Tongue (tissue), 2 donors: ENCODE results near the gene MYO7B. TPM values are rescaled to one million over a fixed set of nuclear protein-coding genes. Genes with fewer than 3 reads are reported as not detected.
A peak's percentile ranks its signal among the peaks of the same experiment; 100 is the strongest.
"Not testable (repeated sequence)": the region's sequence is repeated elsewhere in the genome, so short reads cannot be mapped to it uniquely, and the experiment has no call there.

ENCODE experiments used
- DNase-seq: peaks from one replicate; pipeline ENCODE4 v3.0.0-alpha.2; 2015
- total RNA-seq: library from RNA; depleted of rRNA; stranded (reverse); fragments of >200 nt; gene quantifications from one replicate; pipeline ENCODE4 v1.2.3, GENCODE V29; 2014

The MYO7B gene
- total RNA-seq, 1 donor from 2014 or later, result 1.5 TPM

GRCh38 chr2:127524198-127524834, 11.2 kb upstream of the MYO7B start:
- DNase-seq, result not testable (repeated sequence)

- peak; percentile 62 for DNase-seq
These were observed 9.8 kb upstream of the MYO7B start for GRCh38 chr2:127525691-127526131.

DNA sequence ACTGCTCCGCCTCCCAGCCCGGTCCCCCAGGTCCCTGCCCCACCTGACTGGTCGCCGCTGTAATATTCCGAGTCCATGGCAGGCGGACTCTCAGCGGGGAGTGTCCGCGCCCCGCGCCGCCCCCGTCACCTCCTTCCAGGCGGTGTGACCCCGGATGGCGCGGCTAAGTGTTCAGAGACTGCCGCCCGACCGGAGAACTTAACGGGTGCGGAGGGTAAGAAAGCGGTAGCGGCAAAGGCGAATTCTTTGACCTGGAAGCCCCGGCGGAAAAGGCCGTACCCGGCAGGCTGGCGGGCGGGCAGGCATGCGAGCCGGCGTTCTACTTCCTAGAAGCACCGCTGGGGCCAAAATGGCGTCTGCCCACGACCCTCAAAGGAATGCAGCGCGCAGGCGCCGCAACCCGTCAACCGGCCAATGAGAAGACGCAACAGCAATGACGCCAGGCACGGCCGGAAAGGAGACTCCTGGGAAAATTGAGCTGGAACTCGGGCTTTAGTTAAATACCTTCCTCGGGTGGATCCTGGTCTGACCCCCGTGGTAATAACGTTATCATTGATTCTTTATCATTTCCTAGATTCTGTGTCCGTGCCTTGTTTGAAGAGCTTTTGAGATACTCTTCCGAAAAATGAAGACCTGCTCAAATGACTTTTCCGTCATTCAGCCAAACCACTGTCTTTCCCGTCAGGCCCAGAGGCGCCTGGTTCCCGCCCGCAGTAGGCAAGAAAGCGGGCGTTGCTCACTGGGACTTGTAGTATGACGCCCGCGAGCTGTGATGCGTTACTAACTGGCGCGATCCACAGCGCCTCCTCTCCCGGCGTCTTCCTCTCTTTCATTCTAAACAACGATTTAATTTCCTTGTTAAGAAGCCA, 9.1 kb upstream of the MYO7B start, which contains the start of gene IWS1:
Gene IWS1, minus strand, starts transcription at position 358 of the 869 bp plus-strand sequence. Its CDS starts 281 bp downstream, at position 77.
- DNase-seq, result peak; percentile 99

- DNase-seq, result no peak
These were observed 8.3 kb upstream of the MYO7B start for GRCh38 chr2:127527001-127527804.

DNA sequence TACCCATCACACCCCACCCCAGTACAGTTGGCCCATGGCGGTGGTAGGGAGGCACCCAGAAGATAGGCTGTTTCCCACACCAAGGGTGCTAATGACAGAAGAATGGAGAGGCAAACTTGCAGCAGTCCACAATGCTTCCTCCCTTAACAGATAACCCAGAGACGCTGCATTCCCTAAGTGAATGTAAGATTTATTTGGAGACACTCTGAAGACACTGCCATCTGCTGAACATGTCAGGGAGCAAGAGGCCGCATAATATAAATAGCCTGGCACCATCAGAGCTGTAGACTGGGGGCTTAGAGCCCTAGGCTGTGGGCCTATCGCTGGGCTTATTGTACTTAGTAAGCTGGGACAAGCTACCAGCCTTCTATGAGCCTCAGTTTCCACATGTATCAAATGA, 7.0 kb upstream of the MYO7B start:
- peak; percentile 47 for DNase-seq

DNA sequence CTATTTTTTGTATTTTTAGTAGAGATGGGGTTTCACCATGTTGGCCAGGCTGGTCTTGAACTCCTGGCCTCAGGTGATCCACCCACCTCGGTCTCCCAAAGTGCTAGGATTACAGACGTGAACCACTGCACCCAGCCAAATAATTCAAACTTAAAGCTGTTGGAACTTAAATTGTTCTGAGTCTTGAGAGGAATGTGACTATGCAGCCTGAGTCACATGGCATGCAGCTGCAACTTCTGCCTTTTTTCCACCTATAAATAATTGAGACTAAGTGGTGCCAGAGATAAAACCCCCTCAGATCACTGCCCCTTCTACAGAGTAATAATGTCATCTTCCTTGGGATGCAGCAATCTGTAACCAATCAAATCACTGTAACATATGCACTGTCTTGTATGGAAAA, 6.1 kb upstream of the MYO7B start:
- DNase-seq, result not testable (repeated sequence)

GRCh38 chr2:127530245-127531140, 5.0 kb upstream of the MYO7B start:
- DNase-seq, result no peak

- DNase-seq, result no peak
These were observed 4.2 kb upstream of the MYO7B start for GRCh38 chr2:127531221-127531648.

DNA sequence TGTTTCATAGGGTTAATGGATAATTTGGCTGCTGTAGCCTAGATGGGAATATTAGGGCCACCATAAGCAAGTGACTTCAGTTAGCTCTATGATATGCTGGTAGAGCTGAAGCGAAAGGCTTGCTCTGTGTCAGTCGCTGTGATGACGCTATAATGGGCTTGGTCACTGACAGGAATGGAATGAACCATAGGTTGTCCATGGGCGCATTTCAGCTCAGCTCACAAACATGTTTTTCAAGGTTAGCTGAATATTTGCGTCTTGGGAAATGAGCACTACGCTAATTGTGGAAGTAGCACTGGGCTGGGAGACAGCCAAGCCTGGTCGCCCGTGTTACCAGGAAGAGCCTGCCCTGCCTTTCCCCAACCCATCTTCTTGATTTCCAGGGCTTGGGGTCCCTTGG, 3.2 kb upstream of the MYO7B start:
- DNase-seq, result no peak

DNA sequence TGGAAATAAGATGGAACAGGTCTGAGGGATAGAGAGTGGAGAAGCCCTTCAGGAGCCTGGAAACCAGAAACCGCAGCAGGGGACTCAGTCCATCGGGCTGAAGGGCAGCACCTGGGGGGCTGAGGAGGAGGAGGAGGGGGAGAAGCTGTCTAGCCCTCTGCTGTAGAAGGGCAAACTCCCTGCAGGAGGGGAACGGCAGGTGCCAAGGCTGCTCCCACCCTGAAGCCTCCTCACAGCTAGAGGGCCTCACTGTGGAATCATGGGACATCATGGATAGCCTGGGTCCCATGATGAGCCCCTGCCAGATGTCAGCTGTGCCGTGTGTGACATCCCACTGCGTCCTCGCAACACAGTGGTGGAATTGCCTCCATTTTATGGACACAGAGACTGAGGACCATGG, 435 bp downstream of the MYO7B start:
- DNase-seq, result no peak

- no peak for DNase-seq
These were observed 1.4 kb downstream of the MYO7B start for GRCh38 chr2:127536707-127537541.

- no peak for DNase-seq
These were observed 2.2 kb downstream of the MYO7B start for GRCh38 chr2:127537644-127538043.

- DNase-seq, result peak; percentile 10
These were observed 6.3 kb downstream of the MYO7B start for GRCh38 chr2:127541809-127542208.

- no peak for DNase-seq
These were observed 6.7 kb downstream of the MYO7B start for GRCh38 chr2:127542231-127542630.

DNA sequence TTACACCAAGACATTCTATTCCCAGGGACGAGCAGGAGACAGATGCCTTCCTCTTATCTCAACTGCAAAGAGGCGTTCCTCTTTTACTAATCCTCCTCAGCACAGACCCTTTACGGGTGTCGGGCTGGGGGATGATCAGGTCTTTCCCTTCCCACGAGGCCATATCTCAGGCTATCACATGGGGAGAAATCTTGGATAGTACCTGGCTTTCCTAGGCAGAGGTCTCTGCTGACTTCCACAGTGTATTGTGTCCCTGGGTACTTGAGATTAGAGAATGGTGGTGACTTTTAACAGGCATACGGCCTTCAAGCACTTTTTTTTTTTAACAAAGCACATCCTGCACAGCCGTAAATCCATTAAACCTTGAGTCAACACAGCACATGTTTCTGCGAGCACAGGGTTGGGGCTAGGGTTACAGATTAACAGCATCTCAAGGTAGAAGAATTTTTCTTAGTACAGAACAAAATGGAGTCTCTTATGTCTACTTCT, 7.6 kb downstream of the MYO7B start:
- peak; percentile 4 for DNase-seq

- no peak for DNase-seq
These were observed 9.7 kb downstream of the MYO7B start for GRCh38 chr2:127545189-127545588.

- DNase-seq, result no peak
These were observed 10.3 kb downstream of the MYO7B start for GRCh38 chr2:127545796-127546195.

DNA sequence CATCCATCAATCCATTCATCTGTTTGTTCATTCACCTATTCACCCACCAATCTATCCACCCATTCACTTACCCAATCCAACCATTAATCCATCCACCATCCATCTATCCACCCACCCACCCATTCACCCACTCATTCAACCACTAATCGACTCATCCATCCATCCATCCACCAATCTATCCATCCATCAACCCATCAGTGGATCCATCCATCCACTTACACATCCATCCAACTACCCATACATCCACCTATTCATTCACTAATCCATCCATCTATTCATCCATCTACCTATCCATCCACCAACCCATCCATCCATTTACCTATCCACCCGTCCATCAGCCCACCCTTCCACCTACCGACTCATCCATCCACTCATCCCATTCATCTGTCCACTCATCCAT, 11.3 kb downstream of the MYO7B start:
- DNase-seq, result no peak

DNA sequence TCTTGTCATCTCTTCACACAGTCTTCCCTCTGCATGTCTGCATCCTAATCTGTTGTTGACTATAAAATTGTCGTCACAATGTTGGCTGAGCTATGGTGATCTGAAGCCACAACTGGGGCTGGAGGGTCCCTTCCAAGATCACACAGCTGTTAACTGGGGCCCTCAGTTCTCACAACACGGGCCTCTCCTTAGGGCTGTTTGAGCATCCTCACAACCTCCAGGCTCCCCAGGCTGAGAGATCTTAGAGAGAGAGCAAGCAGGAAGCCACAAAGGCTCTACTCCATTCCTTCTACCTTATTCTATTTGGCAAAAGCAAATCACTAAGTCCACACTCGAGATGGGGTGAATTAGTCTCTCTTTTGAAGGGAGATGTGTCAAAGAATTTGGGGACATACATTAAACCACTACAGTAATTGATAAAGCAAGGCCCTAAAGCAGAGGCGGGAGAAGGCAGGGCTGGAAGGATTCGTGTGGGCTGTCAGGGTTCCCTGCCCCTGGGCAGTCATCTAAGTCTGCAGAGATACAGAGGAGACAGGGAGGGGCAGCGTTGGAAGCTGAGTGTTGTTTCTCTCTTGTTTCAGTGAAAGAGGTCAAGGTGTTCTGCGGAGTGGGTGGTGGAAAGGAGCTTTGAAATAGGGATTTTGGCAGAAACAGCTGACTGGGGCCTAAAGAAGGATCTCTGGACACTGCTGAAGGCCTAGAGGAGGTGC, 15.9 kb downstream of the MYO7B start:
- DNase-seq, result no peak

DNA sequence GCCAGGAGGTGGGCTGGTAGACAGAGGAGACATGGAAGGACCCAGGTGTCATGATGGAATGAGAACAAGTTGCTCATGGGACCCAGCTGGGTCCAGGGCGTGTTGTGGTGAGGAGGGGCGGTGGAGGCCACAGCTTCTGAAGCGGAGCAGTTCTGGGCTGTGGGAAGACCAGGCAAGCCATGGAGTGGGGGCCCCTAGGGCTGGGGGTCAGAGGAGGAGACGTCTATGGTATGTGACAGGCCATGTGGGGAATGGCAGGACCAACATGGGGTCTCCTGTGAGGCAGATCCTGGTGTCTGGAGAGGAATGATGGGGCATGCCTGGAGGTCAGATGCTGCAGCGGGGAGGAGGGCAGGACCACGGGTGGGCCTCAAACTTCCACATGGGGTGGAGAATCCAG, 16.9 kb downstream of the MYO7B start:
- DNase-seq, result no peak
